ENCODE results near the gene HHATL. TPM values are rescaled to one million over a fixed set of nuclear protein-coding genes. Genes with fewer than 3 reads are reported as not detected.

The HHATL gene
- total and polyA plus RNA-seq, 10 of the 15 experiments (the other 5 are each of a cell fraction or from before 2014, with no cell fraction given): not detected

GRCh38 chr3:42719002-42719401 is 16.4 kb upstream of the HHATL start:
- Histone ChIP-seq H3K4me3 (no peak overlapping the region), H2AFZ (ENCODE audit: control insufficient read depth, low read depth, low read length) (no peak overlapping the region), H3K27ac (ENCODE audit: control insufficient read depth, insufficient read depth) (no peak overlapping the region), H3K79me2 (ENCODE audit: control insufficient read depth, insufficient read depth, low read length) (no peaks in the 10 kb centered on the region), H3K4me2 (ENCODE audit: control insufficient read depth, insufficient read depth) (no peak overlapping the region), H3K27me3 (replicated peaks in 1 of 2; ENCODE audit: control insufficient read depth in 2 of 2, insufficient read depth in 2 of 2, low read length in 1 of 2) (no peaks in the 10 kb centered on the region), H3K36me3 (ENCODE audit: control insufficient read depth in 2 of 2, insufficient read depth in 2 of 2, low read length in 1 of 2) (no peaks in the 10 kb centered on the region), H4K20me1 (ENCODE audit: control insufficient read depth, insufficient read depth) (no peaks in the 10 kb centered on the region), H3K9ac (ENCODE audit: control insufficient read depth, insufficient read depth, low read length) (no peak overlapping the region), H3K4me1 (ENCODE audit: control insufficient read depth, insufficient read depth, low read length) (no peaks in the 10 kb centered on the region), H3K9me3 (replicated peaks; ENCODE audit: control insufficient read depth, insufficient read depth, low read length) (no peaks in the 10 kb centered on the region)
- POLR2A ChIA-PET: no interaction called here
- no peak for FAIRE-seq
- in situ Hi-C loops (cut with MboI) (no loop called here), intact Hi-C loops (cut with micrococcal nuclease; ENCODE audit: unreplicated experiment) (no loop called here)
- WGBS (ENCODE audit: insufficient coverage, insufficient replicate concordance, low lambda C conversion rate, missing lambda C conversion rate): 69% methylated on average over 6 of the region's 6 CpGs
- SMC1A ChIA-PET (ENCODE audit: uncharacterized antibody, unreplicated experiment): no interaction called here
- RAD21 ChIA-PET (ENCODE audit: unreplicated experiment): no interaction called here
- no peak for ATAC-seq
- no peak for TF ChIP-seq SP1 (IDR thresholded peaks at IDR 0.05; ENCODE audit: low read depth, low read length)
- no peak for TF ChIP-seq TAF1 (IDR thresholded peaks at IDR 0.05; ENCODE audit: borderline replicate concordance, low read depth, low read length)
- no peak for TF ChIP-seq BCL3 (IDR thresholded peaks at IDR 0.05; ENCODE audit: borderline replicate concordance, insufficient read depth, low read depth, low read length, poor library complexity, severe bottlenecking)
- no peak for TF ChIP-seq NFIC (IDR thresholded peaks at IDR 0.05; ENCODE audit: low read depth, low read length)
- no peak for TF ChIP-seq STAT1 (conservative IDR thresholded peaks at IDR 0.05)
- TF ChIP-seq ZNF24 (IDR thresholded peaks at IDR 0.05): no peak
- TF ChIP-seq ESRRA (IDR thresholded peaks at IDR 0.05; ENCODE audit: low read length): no peak
- no peak for TF ChIP-seq LARP7 (IDR thresholded peaks at IDR 0.05)
- no peak for TF ChIP-seq BHLHE40 (IDR thresholded peaks at IDR 0.05; ENCODE audit: borderline replicate concordance in 1 of 2, low read depth in 2 of 2, low read length in 1 of 2)
- CTCF ChIA-PET: interaction anchor here (1.1 kb wide), 1 partner anchor 26 kb away, joined by 4 read pairs; no protein-coding TSS in a partner anchor
- BruUV-seq (replicated peaks): no TSS peak
- DNase-seq (ENCODE audit: low read depth, low spot score): no peak
